ENCODE results near the gene AKR1B15.

DNA sequence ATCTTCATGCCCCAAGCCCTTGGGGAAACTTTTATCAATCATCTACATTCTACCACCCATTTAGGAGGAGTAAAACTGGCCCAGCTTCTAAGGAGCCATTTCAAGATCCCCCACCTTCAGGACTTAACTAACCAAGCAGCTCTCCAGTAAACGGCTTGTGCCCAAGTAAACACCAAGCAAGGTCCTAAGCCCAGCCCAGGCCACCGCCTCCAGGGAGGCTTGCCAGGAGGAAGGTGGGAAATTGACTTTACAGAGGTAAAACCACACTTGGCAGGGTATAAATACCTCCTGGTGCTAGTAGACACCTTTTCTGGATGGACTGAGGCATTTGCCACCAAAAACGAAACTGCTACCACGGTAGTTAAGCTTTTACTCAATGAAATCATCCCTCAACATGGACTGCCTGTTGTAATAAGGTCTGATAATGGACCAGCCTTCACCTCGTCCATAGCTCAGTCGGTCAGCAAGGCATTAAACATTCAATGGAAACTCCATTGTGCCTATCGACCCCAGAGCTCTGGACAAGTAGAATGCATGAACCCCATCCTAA, 5.6 kb downstream of the AKR1B15 start:
- TF ChIP-seq, protein P1, sequence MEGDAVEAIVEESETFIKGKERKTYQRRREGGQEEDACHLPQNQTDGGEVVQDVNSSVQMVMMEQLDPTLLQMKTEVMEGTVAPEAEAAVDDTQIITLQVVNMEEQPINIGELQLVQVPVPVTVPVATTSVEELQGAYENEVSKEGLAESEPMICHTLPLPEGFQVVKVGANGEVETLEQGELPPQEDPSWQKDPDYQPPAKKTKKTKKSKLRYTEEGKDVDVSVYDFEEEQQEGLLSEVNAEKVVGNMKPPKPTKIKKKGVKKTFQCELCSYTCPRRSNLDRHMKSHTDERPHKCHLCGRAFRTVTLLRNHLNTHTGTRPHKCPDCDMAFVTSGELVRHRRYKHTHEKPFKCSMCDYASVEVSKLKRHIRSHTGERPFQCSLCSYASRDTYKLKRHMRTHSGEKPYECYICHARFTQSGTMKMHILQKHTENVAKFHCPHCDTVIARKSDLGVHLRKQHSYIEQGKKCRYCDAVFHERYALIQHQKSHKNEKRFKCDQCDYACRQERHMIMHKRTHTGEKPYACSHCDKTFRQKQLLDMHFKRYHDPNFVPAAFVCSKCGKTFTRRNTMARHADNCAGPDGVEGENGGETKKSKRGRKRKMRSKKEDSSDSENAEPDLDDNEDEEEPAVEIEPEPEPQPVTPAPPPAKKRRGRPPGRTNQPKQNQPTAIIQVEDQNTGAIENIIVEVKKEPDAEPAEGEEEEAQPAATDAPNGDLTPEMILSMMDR (IDR thresholded peaks at IDR 0.05) = no peak
- TF ChIP-seq POLR2A (IDR thresholded peaks at IDR 0.05) = no peak

Measured in testis (tissue), 2 donors.